GM21723 (cell line): ENCODE results near the gene FARS2.

ENCODE experiments used
- ATAC-seq: cut with Tn5 transposase; IDR thresholded peaks from one replicate; pipeline ENCODE4 v1.9.1; 2021; ENCODE audit warnings: mild to moderate bottlenecking, moderate library complexity; ENCODE audit not compliant: unreplicated experiment

The FARS2 gene

GRCh38 chr6:5412663-5413062 is 151.3 kb downstream of the FARS2 start:
- ATAC-seq: no peak

GRCh38 chr6:5416250-5416649 is 154.9 kb downstream of the FARS2 start:
- no peak for ATAC-seq

GRCh38 chr6:5422321-5422915 is 161.1 kb downstream of the FARS2 start:
- no peak for ATAC-seq

GRCh38 chr6:5423251-5423650 is 161.9 kb downstream of the FARS2 start:
- ATAC-seq: no peak

- ATAC-seq: no peak
Observed at GRCh38 chr6:5424726-5425125, 163.4 kb downstream of the FARS2 start.

- no peak for ATAC-seq
Observed at GRCh38 chr6:5425267-5425666, 164.0 kb downstream of the FARS2 start.

GRCh38 chr6:5425797-5426196 is 164.5 kb downstream of the FARS2 start:
- no peak for ATAC-seq

- no peak for ATAC-seq
Observed at GRCh38 chr6:5427586-5427985, 166.3 kb downstream of the FARS2 start.

GRCh38 chr6:5433324-5433723 is 172.0 kb downstream of the FARS2 start:
- no peak for ATAC-seq

GRCh38 chr6:5435449-5435848 is 174.1 kb downstream of the FARS2 start:
- ATAC-seq: no peak

GRCh38 chr6:5438922-5439584 is 177.7 kb downstream of the FARS2 start:
- no peak for ATAC-seq

GRCh38 chr6:5439749-5440148 is 178.4 kb downstream of the FARS2 start:
- no peak for ATAC-seq

GRCh38 chr6:5442319-5442718 is 181.0 kb downstream of the FARS2 start:
- ATAC-seq: no peak

- no peak for ATAC-seq
Observed at GRCh38 chr6:5442916-5443315, 181.6 kb downstream of the FARS2 start.

GRCh38 chr6:5443491-5443890 is 182.2 kb downstream of the FARS2 start:
- ATAC-seq: no peak

- ATAC-seq: no peak
Observed at GRCh38 chr6:5446362-5447075, 185.2 kb downstream of the FARS2 start.

- no peak for ATAC-seq
Observed at GRCh38 chr6:5447921-5448320, 186.6 kb downstream of the FARS2 start.

GRCh38 chr6:5450073-5450472 is 188.8 kb downstream of the FARS2 start:
- no peak for ATAC-seq

- no peak for ATAC-seq
Observed at GRCh38 chr6:5453546-5453945, 192.2 kb downstream of the FARS2 start.

- no peak for ATAC-seq
Observed at GRCh38 chr6:5455142-5455541, 193.8 kb downstream of the FARS2 start.

- no peak for ATAC-seq
Observed at GRCh38 chr6:5457041-5457440, 195.7 kb downstream of the FARS2 start.

GRCh38 chr6:5457983-5458683 is 196.8 kb downstream of the FARS2 start:
- ATAC-seq: no peak
